Hepatocyte (in vitro differentiated cells): ENCODE results near the gene FGF5. TPM values are rescaled to one million over a fixed set of nuclear protein-coding genes. Genes with fewer than 3 reads are reported as not detected.

Experiments
- DNase-seq: peaks from one replicate; pipeline ENCODE4 v3.0.0-alpha.2; 2016; ENCODE audit warnings: low spot score
- H2AFZ ChIP-seq: fragments of 200-600 bp; sonication (generic); 2 replicates; pipeline ENCODE4 v1.6.0; 2016; ENCODE audit warnings: antibody characterized with exemption, mild to moderate bottlenecking
- H3K27ac ChIP-seq: fragments of 200-600 bp; sonication (generic); 2 replicates; pipeline ENCODE4 v1.5.1; 2016; ENCODE audit warnings: mild to moderate bottlenecking
- H3K27me3 ChIP-seq: fragments of 200-600 bp; sonication (generic); 2 replicates; pipeline ENCODE4 v1.6.1; 2016
- H3K36me3 ChIP-seq: fragments of 200-600 bp; sonication (generic); replicated peaks from 2 replicates; pipeline ENCODE4 v1.5.1; 2016; ENCODE audit warnings: low read depth; ENCODE audit not compliant: insufficient read depth
- H3K4me1 ChIP-seq: fragments of 200-600 bp; sonication (generic); 2 replicates; pipeline ENCODE4 v1.5.1; 2016; ENCODE audit warnings: mild to moderate bottlenecking, moderate library complexity; ENCODE audit not compliant: insufficient read depth
- H3K4me2 ChIP-seq: fragments of 200-600 bp; sonication (generic); 2 replicates; pipeline ENCODE4 v1.6.0; 2016
- H3K4me3 ChIP-seq: fragments of 200-600 bp; sonication (generic); 2 replicates; pipeline ENCODE4 v1.5.1; 2016; ENCODE audit warnings: mild to moderate bottlenecking
- H3K79me2 ChIP-seq: fragments of 200-600 bp; sonication (generic); 2 replicates; pipeline ENCODE4 v1.6.0; 2017; ENCODE audit warnings: mild to moderate bottlenecking
- H3K9me2 ChIP-seq: fragments of 200-600 bp; sonication (generic); replicated peaks from 2 replicates; pipeline ENCODE4 v1.6.0; 2017; ENCODE audit warnings: mild to moderate bottlenecking; ENCODE audit not compliant: insufficient read depth
- H3K9me3 ChIP-seq: fragments of 200-600 bp; sonication (generic); 2 replicates; pipeline ENCODE4 v1.5.1; 2016; ENCODE audit warnings: low read depth, mild to moderate bottlenecking
- H4K20me1 ChIP-seq: fragments of 200-600 bp; sonication (generic); 2 replicates; pipeline ENCODE4 v1.6.0; 2016; ENCODE audit warnings: mild to moderate bottlenecking; ENCODE audit not compliant: insufficient read depth, poor library complexity, severe bottlenecking
- CTCF ChIP-seq: fragments of 200-600 bp; sonication (generic); IDR thresholded peaks from 2 replicates; pipeline ENCODE4 v1.5.1; 2016; ENCODE audit warnings: antibody characterized with exemption, mild to moderate bottlenecking; ENCODE audit not compliant: poor library complexity
- EZH2 ChIP-seq: fragments of 200-600 bp; sonication (generic); IDR thresholded peaks from 2 replicates; pipeline ENCODE4 v1.6.1; 2016; ENCODE audit warnings: antibody characterized with exemption, mild to moderate bottlenecking, borderline replicate concordance
- EZH2phosphoT487 ChIP-seq: fragments of 200-600 bp; sonication (generic); IDR thresholded peaks from one replicate; pipeline ENCODE4 v1.6.1; 2018; ENCODE audit warnings: antibody characterized with exemption, mild to moderate bottlenecking, low read depth, moderate library complexity; ENCODE audit not compliant: unreplicated experiment, severe bottlenecking
- WGBS: methylation state at CpG from one replicate; pipeline ENCODE4 v1.1.6; 2016; ENCODE audit warnings: low lambda C conversion rate; ENCODE audit errors: missing lambda C conversion rate; 5-methylcytosine and 5-hydroxymethylcytosine counted together
- polyA plus RNA-seq: library from polyadenylated mRNA; unstranded; fragments of >200 nt; fragmentation: Nextera tagmentation; extraction: Ambion mirVana; gene quantifications from 2 replicates; pipeline ENCODE4 v1.2.1, GENCODE V29; 2016
- total RNA-seq: library from RNA; depleted of rRNA; stranded (reverse); fragments of >200 nt; gene quantifications from 2 replicates; pipeline ENCODE4 v1.2.3, GENCODE V29; 2014

Gene FGF5
- total and polyA plus RNA-seq, 2 experiments from 2014 or later = 0.42 TPM; not detected in 1

DNA sequence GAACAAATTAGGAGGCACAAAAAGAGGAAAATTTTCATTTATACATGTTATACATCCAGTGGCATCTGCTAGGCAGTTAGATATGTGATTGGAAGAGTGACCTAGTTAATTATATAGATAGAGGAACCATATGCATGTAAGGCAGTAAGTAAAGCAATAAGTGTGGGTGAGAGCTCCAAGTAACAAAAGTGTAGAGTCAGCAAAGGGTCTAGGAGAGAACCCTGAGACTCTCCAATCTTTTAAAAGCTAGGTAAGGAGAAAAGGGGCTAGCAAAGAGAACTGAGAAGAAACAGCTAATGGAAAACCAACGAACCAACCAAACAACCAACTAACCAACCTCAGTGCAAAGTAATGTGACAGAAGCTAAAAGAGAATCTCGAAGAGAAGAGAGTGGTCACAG lies 65.2 kb downstream of the FGF5 start:
- no peak for TF ChIP-seq EZH2phosphoT487
- no peak for TF ChIP-seq CTCF
- no peak for TF ChIP-seq EZH2
- H3K9me2 ChIP-seq = no peaks in the 10 kb centered on the region
- H3K4me1 ChIP-seq = no peaks in the 10 kb centered on the region
- no peak overlapping the region for H2AFZ ChIP-seq
- no peak overlapping the region for H3K27ac ChIP-seq
- no peak for DNase-seq
- no peaks in the 10 kb centered on the region for H3K9me3 ChIP-seq
- H3K36me3 ChIP-seq = no peaks in the 10 kb centered on the region
- H3K4me3 ChIP-seq = no peak overlapping the region
- 69% methylated on average over 2 of the region's 2 CpGs for WGBS
- H3K4me2 ChIP-seq = no peak overlapping the region
- no peaks in the 10 kb centered on the region for H4K20me1 ChIP-seq
- H3K27me3 ChIP-seq = peaks cover 47% of the 10 kb centered on the region
- H3K79me2 ChIP-seq = no peaks in the 10 kb centered on the region

GRCh38 chr4:80333121-80333520 lies 66.7 kb downstream of the FGF5 start:
- H2AFZ ChIP-seq = no peak overlapping the region
- H3K4me2 ChIP-seq = no peak overlapping the region
- H3K9me3 ChIP-seq = no peaks in the 10 kb centered on the region
- H3K36me3 ChIP-seq = no peaks in the 10 kb centered on the region
- 70% methylated on average over 4 of the region's 4 CpGs for WGBS
- H3K27ac ChIP-seq = no peak overlapping the region
- no peaks in the 10 kb centered on the region for H4K20me1 ChIP-seq
- no peaks in the 10 kb centered on the region for H3K9me2 ChIP-seq
- H3K27me3 ChIP-seq = peaks cover 43% of the 10 kb centered on the region
- no peak overlapping the region for H3K4me3 ChIP-seq
- no peaks in the 10 kb centered on the region for H3K79me2 ChIP-seq
- TF ChIP-seq CTCF = no peak
- no peak for TF ChIP-seq EZH2
- no peak for TF ChIP-seq EZH2phosphoT487
- no peaks in the 10 kb centered on the region for H3K4me1 ChIP-seq
- no peak for DNase-seq

GRCh38 chr4:80334568-80334967 lies 68.1 kb downstream of the FGF5 start:
- TF ChIP-seq EZH2phosphoT487 (no peak), EZH2 (no peak), CTCF (no peak)
- Histone ChIP-seq H3K4me3 (no peak overlapping the region), H4K20me1 (no peaks in the 10 kb centered on the region), H3K4me1 (no peaks in the 10 kb centered on the region), H3K79me2 (no peaks in the 10 kb centered on the region), H3K27ac (no peak overlapping the region), H3K9me2 (no peaks in the 10 kb centered on the region), H3K9me3 (no peaks in the 10 kb centered on the region), H3K4me2 (no peak overlapping the region), H3K27me3 (peaks cover 50% of the 10 kb centered on the region), H3K36me3 (no peaks in the 10 kb centered on the region), H2AFZ (no peak overlapping the region)
- no peak for DNase-seq
- 70% methylated on average over 1 of the region's 1 CpG for WGBS

DNA sequence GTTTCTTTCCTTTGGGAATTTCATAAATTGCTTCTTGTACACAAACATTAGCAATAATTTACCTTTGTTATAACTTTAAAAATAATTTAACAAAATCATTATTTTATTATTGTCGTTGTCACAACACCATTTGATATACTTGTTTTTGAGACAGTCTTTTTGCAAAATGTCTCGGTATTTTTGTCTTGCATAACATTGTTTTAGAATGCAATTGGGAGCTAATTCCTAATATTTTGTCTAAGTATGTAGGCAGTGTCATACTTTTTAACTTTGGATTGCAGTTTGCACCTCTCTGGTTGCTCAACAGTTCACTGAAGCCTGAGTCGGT lies 68.7 kb downstream of the FGF5 start:
- Histone ChIP-seq H3K4me3 (peak overlapping the region; percentile 48), H3K27me3 (peaks cover 44% of the 10 kb centered on the region), H3K9me2 (no peaks in the 10 kb centered on the region), H3K36me3 (no peaks in the 10 kb centered on the region), H4K20me1 (no peaks in the 10 kb centered on the region), H3K9me3 (no peaks in the 10 kb centered on the region), H3K4me2 (peak overlapping the region; percentile 99), H3K27ac (no peak overlapping the region), H2AFZ (peak overlapping the region; percentile 71), H3K79me2 (no peaks in the 10 kb centered on the region), H3K4me1 (no peaks in the 10 kb centered on the region)
- no peak for TF ChIP-seq CTCF
- TF ChIP-seq EZH2phosphoT487 = no peak
- no peak for TF ChIP-seq EZH2
- DNase-seq = no peak
- WGBS = 17% methylated on average over 3 of the region's 3 CpGs
